GM19452 (cell line): ENCODE measurements around the gene CBX7.

Experiments used
- ATAC-seq: cut with Tn5 transposase; IDR thresholded peaks from one replicate; pipeline ENCODE4 v1.9.1; 2021; ENCODE audit not compliant: unreplicated experiment

The CBX7 gene

DNA sequence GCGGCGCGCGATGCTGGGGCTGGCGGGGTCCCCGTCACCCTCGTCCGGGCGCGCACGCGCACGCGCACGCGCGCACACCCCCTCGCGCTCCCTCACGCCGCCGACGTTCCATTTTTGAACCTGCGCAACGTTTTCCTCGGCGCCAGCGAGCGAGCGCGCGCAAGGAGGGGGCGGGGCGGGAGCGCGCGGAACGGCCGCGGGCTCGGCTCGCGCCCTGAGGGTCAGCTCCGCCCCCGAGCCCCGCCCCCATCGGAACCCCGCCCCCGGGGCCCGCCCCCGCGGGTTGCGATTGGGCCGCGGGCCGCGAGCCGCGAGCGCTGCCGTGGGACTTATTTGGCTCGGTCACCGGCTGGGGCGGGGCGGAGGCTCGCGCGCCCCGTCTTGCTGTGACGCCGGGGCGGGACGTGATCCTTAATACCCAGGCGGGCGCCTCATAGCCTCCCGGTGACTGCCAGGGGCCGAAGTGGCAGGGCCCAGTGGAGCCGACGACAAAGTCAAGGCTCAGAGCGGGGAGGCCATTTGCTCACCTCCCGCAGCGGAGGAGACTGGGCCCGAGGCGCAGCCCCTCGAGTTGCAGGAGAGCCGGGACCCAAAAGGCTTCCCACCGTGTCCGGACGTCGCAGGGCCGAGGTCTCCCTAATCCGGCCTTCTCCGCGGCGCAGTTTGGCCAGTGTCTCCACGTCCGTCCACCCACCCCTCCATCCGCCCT is at the start of gene CBX7:
Gene CBX7 (minus strand): TSS at position 170 of the 709 bp plus-strand sequence. CDS start 236 bp downstream, outside the sequence.
- ATAC-seq = peak; percentile 72

- no peak for ATAC-seq
These were observed 45.1 kb upstream of the CBX7 start for GRCh38 chr22:39197578-39197977.

- ATAC-seq = no peak
These were observed 41.6 kb upstream of the CBX7 start for GRCh38 chr22:39194098-39194497.

GRCh38 chr22:39188809-39189208 is 36.3 kb upstream of the CBX7 start:
- ATAC-seq = no peak

- ATAC-seq = no peak
These were observed 33.1 kb upstream of the CBX7 start for GRCh38 chr22:39185601-39186012.

DNA sequence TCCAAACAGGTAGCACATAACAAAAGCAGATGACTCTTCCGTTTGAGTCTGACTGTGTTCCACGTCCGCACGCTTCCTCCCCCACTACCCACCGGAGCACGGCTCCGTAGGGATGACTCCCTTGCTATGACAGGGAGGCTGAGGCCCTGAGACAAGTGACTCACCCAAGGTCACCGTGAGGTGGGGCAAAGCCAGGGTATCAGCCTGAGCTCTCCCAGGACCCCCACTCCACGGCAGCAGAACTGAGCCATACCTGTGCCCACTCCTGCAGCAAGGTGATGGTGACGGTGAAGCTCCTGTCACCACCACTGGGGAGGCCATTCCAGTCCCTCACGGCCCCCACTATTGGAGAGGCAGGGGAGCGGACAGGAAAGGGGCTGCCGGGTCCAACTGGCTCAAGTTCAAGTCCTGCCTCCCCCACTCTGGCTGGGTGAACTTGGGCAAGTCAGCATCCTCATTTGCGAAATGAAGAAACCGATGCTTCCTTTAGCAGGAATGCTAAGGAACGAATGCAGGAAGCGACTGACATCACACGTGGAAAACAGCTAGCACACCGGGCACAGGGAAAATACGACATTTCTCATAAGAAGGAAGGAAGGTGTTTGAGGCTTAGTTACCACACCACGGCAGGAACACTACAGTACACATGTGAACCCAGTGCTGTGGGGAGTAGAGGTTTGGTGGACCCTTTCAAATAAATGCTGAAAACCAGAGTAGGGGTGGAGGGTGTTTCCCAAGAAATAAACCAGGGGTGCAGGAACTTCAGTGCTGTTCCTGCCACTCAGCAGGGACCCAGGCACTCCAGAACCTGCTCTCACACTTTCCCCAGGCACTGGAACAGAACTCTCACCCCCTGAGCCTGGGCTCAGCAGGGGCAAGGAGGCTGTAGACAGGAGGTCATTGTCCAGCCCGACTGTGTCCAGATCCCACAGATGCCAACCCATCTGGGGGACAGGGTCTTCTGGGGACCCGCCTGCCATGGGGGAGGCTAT is 32.4 kb upstream of the CBX7 start:
- ATAC-seq = no peak

- ATAC-seq = no peak
These were observed 31.6 kb upstream of the CBX7 start for GRCh38 chr22:39183991-39184585.

DNA sequence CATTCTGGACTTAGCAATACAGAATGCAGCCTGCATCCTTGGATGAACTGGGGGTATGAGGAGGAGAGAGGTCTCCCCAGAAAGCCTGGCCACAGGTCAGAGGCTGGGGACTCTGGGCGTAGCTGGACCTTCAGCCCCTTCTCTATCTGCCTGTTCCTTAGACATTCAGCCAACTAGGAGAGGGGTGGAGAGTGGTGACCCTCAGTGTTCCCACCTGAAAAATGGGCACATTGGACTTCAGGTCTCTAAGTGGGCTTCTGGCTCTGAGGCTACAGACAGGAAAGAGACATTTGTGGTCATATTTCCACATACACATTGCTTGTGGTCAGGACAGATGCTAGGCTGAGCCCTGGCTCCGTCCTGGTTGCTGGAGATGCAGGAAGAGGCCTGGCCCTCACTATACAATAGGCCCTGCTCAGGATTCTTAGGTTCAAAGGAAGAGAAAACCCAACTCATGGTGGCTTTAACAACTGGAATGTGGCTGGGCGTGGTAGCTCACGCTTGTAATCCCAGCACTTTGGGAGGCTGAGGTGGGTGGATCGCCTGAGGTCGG is 30.1 kb upstream of the CBX7 start:
- no peak for ATAC-seq

- no peak for ATAC-seq
These were observed 29.3 kb upstream of the CBX7 start for GRCh38 chr22:39181778-39182177.

DNA sequence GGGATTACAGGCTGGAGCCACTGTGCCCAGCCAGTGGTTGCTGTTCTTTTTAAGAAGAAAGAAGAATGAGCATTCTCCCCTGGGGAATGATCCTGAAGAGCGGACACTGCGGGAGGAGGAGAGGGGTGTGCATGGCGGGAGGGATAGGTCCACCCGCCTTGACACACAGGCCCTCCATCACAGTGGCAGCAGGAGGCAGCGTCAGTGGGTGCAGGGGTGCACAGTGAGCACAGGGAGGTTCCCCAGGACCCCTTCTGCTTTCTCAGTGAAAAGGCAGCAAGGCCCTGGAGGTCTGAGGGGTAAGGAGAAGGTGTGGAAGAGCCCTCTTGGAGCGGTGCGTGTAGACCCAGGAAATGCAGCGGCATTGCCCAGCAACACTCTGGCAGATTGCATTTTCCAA is 28.9 kb upstream of the CBX7 start:
- no peak for ATAC-seq

DNA sequence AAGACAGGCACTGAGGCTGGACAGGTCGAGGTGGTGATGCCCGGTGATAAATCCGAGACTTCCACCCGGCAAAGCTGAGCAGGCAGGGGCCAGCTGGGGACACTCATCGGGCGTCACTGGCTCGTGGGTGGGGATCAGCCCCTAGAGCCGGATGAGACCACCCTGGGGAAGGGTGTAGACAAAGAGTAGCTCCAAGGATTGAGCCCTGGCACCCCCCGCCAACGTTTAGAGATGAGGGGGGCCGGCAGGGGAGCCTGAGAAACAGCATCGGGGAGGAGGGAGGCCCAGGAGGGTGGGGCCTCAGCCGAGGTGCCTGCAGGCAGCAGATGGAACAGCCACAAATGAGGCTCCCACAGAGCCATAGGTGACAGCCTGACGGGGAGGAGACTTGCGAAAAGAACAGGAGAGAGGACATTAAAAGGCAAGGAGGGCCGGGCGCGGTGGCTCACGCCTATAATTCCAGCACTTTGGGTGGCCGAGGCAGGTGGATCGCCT is 27.4 kb upstream of the CBX7 start:
- no peak for ATAC-seq

DNA sequence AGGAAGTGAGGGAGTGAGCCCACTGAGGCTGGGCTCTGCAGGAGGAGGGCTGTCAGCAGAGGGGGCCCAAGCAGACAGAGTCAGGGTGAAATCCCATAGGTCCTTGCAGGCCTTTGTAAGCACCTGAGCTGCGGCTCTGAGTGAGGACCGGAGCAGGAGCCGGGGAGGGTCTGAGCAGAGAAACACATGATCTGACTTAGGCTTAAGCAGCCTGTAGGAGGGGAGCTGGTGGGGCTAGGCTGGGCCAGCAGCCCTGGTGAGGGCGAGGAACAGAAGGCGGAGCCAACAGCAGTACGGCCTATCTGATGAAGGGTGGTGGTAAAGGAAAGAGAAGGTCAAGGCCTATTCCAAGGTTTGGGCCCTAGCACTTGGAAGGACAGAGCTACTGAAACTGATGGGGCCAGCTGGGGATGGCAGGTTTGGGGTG is 26.9 kb upstream of the CBX7 start:
- ATAC-seq = no peak

DNA sequence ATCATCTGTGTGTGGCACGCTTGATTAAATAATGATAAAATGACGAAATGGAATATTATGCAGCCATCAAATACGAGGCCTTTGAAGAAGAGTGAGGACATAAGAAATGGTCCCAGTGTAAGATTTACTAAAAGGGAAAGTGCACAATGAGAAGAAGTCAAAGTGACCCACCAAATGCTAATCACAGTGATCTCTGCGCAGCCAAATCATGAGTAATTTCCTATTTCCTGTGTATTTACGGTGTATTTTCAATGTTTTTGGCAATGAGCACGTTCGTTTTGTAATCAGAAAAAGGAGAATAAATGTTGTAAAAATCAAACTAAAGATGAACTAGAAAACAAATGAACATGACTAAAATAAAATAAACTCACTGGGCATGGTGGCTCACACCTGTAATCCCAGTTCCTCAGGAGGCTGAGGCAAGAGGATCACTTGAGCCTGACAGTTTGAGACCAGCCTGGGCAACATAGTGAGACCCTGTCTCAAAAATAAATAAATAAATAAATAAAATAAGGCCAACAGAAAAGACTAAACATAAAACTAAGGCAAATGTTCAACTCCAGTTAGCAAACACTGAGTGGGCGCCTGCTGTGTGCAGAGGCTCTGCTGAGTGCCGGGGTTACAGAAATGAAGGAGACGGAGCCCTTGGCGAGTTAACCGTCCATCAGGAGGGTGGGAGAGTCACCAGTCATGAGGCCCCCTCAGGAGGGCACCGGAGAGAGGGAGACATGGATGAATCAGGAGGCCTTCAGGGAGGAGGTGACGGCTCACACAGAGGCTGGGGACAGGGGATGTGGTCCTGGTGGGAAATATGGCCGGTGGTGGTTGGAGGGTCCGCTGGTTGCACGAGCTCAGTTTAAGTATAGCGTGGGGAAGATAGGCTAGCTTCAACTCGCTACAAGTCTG is 26.0 kb upstream of the CBX7 start:
- no peak for ATAC-seq

- ATAC-seq = no peak
These were observed 25.3 kb upstream of the CBX7 start for GRCh38 chr22:39177791-39178190.

DNA sequence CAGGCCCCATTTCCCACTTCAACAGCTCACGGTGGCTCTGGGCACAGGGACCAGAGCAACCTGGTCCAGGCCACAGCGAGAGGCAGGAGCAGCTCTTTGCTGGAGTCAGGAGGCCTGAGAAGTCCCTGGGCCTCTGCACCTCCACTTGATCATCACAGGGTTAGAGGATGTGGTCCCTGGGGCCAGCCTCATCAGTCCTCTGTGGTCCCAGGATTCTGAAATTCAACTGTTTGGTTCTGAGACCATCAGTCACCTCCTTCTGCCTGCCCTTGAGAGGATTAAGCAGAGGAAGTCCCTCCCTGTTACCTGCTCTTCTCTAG is 24.9 kb upstream of the CBX7 start:
- no peak for ATAC-seq

DNA sequence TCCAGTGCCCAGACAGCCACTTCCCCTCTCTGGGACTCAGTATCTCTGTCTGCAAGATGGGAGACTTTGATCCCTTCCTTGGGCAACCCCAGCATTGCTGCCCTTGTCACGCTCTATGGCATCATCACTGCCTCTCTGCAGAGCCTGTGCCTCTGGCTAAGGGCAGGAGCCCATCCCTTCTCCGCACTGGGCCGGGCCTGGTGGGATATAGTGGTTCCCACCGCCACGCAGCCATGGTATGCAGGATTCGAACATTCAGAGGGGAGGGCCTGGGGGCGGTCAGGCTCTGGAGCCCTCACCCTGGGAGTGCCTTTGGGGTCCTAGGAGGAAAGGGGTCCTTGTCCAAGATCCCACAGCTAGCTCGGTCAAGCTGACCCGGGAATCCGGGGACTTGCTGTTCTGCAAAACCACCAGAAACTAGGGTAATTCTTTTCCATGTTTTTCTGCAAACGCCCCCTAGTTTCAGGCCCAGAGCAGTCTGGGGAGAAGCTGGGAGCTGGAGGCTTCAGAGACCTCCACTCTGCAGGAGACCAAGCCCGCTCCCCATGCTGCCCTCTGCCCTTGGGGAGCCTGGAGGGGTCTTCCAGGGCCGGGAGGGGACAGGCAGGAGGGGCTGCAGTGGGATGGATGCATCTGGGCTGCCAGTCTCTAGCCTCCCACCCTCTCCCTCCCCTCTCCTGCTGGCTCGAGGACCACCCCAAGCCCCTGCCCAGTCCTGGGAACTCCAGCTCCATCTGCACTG is 24.4 kb upstream of the CBX7 start:
- no peak for ATAC-seq

- no peak for ATAC-seq
These were observed 23.7 kb upstream of the CBX7 start for GRCh38 chr22:39176143-39176713.

- no peak for ATAC-seq
These were observed 23.1 kb upstream of the CBX7 start for GRCh38 chr22:39175353-39176142.
